ENCODE measurements around the gene TTC23.

Gene TTC23

DNA sequence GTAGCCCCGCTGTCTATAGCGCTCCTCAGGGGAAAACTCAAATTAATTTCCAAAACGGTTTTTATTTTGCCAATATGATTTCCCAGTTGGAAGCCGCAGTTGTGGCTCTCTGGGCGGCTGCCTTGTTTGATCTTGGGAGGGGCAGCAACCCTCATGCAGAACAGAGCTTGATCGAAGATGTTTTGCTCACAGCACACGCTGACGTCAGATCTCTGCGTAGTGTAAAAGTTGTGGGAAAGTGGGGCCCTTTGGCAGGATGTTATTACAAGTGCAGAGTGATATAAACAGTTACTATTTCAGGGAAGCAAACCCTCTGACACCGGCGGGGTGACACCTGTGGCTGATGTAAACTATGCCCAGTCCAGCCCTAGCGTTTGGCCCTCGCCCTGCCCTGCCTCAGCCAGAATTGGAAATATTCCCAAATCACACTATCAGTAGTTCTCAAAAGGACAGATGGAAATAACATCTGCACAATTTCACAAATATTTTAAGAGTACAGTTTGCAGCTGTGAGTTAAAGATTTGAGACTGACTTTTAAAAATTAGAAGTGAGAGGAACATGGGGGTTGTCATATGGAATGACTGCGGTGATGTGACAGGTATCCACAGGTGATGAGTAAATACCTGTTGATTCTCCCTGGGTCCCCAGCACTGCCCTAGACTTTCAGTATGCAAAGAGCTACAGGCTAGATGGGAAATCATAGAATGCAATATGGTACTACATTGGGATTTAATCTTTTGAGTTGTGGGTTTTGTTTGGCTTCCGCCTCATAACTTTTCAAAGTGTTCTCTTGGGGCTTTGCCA, 142.8 kb downstream of the TTC23 start:
- DNase-seq (ENCODE audit: low spot score) = no peak
- Histone ChIP-seq H3K27ac (ENCODE audit: poor library complexity, severe bottlenecking) (no peak overlapping the region), H3K9me3 (ENCODE audit: severe bottlenecking) (no peaks in the 10 kb centered on the region), H3K27me3 (ENCODE audit: insufficient read depth, poor library complexity, severe bottlenecking) (no peaks in the 10 kb centered on the region), H3K36me3 (ENCODE audit: low read depth) (no peaks in the 10 kb centered on the region), H3K4me3 (ENCODE audit: severe bottlenecking) (no peak overlapping the region), H3K4me1 (ENCODE audit: insufficient read depth, poor library complexity, severe bottlenecking) (no peaks in the 10 kb centered on the region)
- no peak for ATAC-seq (ENCODE audit: low read depth)
- TF ChIP-seq, protein P1, sequence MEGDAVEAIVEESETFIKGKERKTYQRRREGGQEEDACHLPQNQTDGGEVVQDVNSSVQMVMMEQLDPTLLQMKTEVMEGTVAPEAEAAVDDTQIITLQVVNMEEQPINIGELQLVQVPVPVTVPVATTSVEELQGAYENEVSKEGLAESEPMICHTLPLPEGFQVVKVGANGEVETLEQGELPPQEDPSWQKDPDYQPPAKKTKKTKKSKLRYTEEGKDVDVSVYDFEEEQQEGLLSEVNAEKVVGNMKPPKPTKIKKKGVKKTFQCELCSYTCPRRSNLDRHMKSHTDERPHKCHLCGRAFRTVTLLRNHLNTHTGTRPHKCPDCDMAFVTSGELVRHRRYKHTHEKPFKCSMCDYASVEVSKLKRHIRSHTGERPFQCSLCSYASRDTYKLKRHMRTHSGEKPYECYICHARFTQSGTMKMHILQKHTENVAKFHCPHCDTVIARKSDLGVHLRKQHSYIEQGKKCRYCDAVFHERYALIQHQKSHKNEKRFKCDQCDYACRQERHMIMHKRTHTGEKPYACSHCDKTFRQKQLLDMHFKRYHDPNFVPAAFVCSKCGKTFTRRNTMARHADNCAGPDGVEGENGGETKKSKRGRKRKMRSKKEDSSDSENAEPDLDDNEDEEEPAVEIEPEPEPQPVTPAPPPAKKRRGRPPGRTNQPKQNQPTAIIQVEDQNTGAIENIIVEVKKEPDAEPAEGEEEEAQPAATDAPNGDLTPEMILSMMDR (IDR thresholded peaks at IDR 0.05; ENCODE audit: poor library complexity, severe bottlenecking) = no peak

DNA sequence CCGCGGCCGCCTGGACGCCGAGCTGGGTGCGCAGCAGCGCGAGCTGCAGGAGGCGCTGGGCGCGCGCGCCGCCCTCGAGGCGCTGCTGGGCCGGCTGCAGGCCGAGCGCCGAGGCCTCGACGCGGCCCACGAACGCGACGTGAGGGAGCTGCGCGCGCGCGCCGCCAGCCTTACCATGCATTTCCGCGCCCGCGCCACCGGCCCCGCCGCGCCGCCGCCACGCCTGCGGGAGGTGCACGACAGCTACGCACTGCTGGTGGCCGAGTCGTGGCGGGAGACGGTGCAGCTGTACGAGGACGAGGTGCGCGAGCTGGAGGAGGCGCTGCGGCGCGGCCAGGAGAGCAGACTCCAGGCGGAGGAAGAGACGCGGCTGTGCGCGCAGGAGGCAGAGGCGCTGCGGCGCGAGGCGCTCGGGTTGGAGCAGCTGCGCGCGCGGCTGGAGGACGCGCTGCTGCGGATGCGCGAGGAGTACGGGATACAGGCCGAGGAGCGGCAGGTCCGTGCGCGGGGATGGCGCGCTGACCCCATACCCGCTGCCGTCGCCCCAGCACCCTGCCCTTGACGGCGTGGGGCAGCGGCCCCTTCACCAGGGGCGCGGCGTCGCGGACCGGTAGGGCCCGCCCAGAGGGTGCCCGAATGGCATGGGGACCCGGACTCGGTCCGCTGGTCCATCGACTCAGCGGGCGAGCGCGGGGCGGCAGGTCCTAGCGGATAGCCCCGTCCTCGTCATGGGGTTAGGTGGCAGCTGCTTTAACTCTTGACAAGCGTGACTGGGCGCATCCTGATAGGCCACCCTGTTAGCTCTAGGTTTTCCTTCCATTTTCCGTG, 143.7 kb downstream of the TTC23 start:
- no peaks in the 10 kb centered on the region for H3K9me3 ChIP-seq (ENCODE audit: severe bottlenecking)
- H3K4me3 ChIP-seq (ENCODE audit: severe bottlenecking) = peak overlapping the region; percentile 45
- no peaks in the 10 kb centered on the region for H3K4me1 ChIP-seq (ENCODE audit: insufficient read depth, poor library complexity, severe bottlenecking)
- DNase-seq (ENCODE audit: low spot score) = no peak
- ATAC-seq (ENCODE audit: low read depth) = peak; percentile 49
- H3K27me3 ChIP-seq (ENCODE audit: insufficient read depth, poor library complexity, severe bottlenecking) = no peaks in the 10 kb centered on the region
- H3K27ac ChIP-seq (ENCODE audit: poor library complexity, severe bottlenecking) = no peak overlapping the region
- H3K36me3 ChIP-seq (ENCODE audit: low read depth) = no peaks in the 10 kb centered on the region
- TF ChIP-seq, protein P1 (IDR thresholded peaks at IDR 0.05; ENCODE audit: poor library complexity, severe bottlenecking) = no peak

DNA sequence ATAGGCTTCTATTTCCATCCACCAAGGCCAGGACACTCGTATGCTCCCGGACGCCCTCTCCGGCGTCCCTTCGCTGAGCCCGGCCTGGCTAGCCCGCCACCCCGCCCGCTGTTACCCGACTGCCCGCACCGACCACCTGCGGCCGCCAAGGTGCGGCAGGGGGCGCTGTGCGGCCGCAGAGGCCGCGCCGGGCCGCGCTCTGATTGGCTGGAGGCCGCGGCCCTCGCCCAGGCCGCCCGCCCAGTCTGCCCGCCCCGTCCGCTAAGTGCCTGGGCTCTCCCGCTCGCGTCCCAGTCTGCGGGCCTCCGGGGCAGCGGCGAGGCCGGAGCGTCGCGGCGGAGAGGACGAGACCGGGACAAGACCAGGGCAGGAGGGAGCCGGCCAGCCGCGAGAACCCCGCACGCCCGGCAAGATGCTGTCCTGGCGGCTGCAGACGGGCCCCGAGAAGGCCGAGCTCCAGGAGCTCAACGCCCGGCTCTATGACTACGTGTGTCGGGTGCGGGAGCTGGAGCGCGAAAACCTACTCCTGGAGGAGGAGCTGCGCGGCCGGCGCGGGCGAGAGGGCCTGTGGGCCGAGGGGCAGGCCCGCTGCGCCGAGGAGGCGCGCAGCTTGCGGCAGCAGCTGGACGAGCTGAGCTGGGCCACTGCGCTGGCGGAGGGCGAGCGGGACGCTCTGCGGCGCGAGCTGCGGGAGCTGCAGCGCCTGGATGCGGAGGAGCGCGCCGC, 144.4 kb downstream of the TTC23 start, which contains the start of gene SYNM:
Gene SYNM (plus strand): TSS at position 293 of the 726 bp plus-strand sequence. CDS start 120 bp downstream, at position 413.
- Histone ChIP-seq H3K36me3 (ENCODE audit: low read depth) (no peaks in the 10 kb centered on the region), H3K4me3 (ENCODE audit: severe bottlenecking) (peak within 1 kb of the TSS; percentile 45), H3K27ac (ENCODE audit: poor library complexity, severe bottlenecking) (no peak within 1 kb of the TSS), H3K27me3 (ENCODE audit: insufficient read depth, poor library complexity, severe bottlenecking) (no peaks in the 10 kb centered on the region), H3K9me3 (ENCODE audit: severe bottlenecking) (no peaks in the 10 kb centered on the region), H3K4me1 (ENCODE audit: insufficient read depth, poor library complexity, severe bottlenecking) (no peaks in the 10 kb centered on the region)
- ATAC-seq (ENCODE audit: low read depth) (peak; percentile 83), DNase-seq (ENCODE audit: low spot score) (no peak)
- TF ChIP-seq, protein P1 (IDR thresholded peaks at IDR 0.05; ENCODE audit: poor library complexity, severe bottlenecking) = peak; percentile 99

DNA sequence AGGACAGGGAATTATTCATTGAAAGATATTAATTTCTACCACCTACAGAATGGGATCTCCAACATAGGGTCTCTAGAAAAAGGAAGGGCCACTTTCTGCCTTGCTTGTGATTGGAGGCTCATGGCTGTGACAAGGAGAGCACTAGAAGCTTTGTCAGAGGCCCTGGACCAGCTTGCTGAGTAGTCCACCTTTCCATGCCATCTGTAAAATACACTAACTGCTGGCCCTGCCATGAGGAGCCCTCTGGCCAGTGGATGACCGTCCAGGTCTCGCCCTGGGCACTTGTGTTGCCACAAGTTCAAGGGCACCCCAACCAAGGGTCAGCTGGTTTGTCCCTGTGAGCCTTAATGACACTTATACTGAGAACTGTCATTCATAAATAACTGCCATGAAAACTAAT, 146.1 kb downstream of the TTC23 start:
- DNase-seq (ENCODE audit: low spot score) (no peak), ATAC-seq (ENCODE audit: low read depth) (no peak)
- Histone ChIP-seq H3K27ac (ENCODE audit: poor library complexity, severe bottlenecking) (no peak overlapping the region), H3K4me3 (ENCODE audit: severe bottlenecking) (no peak overlapping the region), H3K9me3 (ENCODE audit: severe bottlenecking) (no peaks in the 10 kb centered on the region), H3K27me3 (ENCODE audit: insufficient read depth, poor library complexity, severe bottlenecking) (no peaks in the 10 kb centered on the region), H3K4me1 (ENCODE audit: insufficient read depth, poor library complexity, severe bottlenecking) (no peaks in the 10 kb centered on the region), H3K36me3 (ENCODE audit: low read depth) (no peaks in the 10 kb centered on the region)
- TF ChIP-seq, protein P1 (IDR thresholded peaks at IDR 0.05; ENCODE audit: poor library complexity, severe bottlenecking) = no peak
